CD14-positive monocyte (primary cell): ENCODE measurements around the gene KCNJ16. TPM values are rescaled to one million over a fixed set of nuclear protein-coding genes. Genes with fewer than 3 reads are reported as not detected.

Source experiments
- DNase-seq, 3 donors: peaks; one replicate each; pipeline ENCODE4 v3.0.0-alpha.2; 2011 to 2022
- H2AFZ ChIP-seq: 2 replicates; pipeline ENCODE4 v1.6.0; 2012; ENCODE audit warnings: mild to moderate bottlenecking, low read depth, low read length, inconsistent platforms; ENCODE audit not compliant: insufficient read depth, poor library complexity, severe bottlenecking
- H3K27ac ChIP-seq, 2 donors: 1 replicate in 1 of 2; 2 replicates in 1 of 2; pipeline ENCODE4 v1.5.1; 2012 to 2013; ENCODE audit warnings: low read length in 2 of 2, control low read depth in 1 of 2, inconsistent platforms in 1 of 2, low read depth in 1 of 2, mild to moderate bottlenecking in 1 of 2
- H3K27me3 ChIP-seq, 2 donors: one replicate each; pipeline versions ENCODE4 v1.6.0 to v1.6.1; 2011 to 2013; ENCODE audit warnings: low read length in 2 of 2; ENCODE audit not compliant: control insufficient read depth in 2 of 2, insufficient read depth in 2 of 2
- H3K36me3 ChIP-seq, 2 donors: replicated peaks in 1 of 2; 1 replicate in 1 of 2; 2 replicates in 1 of 2; pipeline versions ENCODE4 v1.5.1 to v1.6.1; 2012 to 2013; ENCODE audit warnings: low read length in 2 of 2, control low read depth in 1 of 2, inconsistent platforms in 1 of 2, mild to moderate bottlenecking in 1 of 2; ENCODE audit not compliant: insufficient read depth in 2 of 2, control insufficient read depth in 1 of 2
- H3K4me1 ChIP-seq, 2 donors: 1 replicate in 1 of 2; 2 replicates in 1 of 2; pipeline versions ENCODE4 v1.5.1 to v1.6.1; 2012 to 2013; ENCODE audit warnings: low read length in 2 of 2, control low read depth in 1 of 2, inconsistent platforms in 1 of 2, mild to moderate bottlenecking in 1 of 2, moderate library complexity in 1 of 2; ENCODE audit not compliant: insufficient read depth in 2 of 2, control insufficient read depth in 1 of 2
- H3K4me2 ChIP-seq: replicated peaks from 2 replicates; pipeline ENCODE3; 2012; ENCODE audit warnings: low read length, moderate library complexity, mild to moderate bottlenecking; ENCODE audit not compliant: poor library complexity, severe bottlenecking; ENCODE audit errors: extremely low read depth
- H3K4me3 ChIP-seq, 3 experiments: fragments of 200-600 bp in 1 of 3; sonication (generic) in 1 of 3; replicated peaks in 1 of 3; 1 replicate in 2 of 3; 2 replicates in 1 of 3; pipeline ENCODE4 v1.5.1; 2011 to 2013; ENCODE audit warnings: low read length in 3 of 3, mild to moderate bottlenecking in 3 of 3, control low read depth in 2 of 3, low read depth in 2 of 3, inconsistent platforms in 1 of 3, moderate library complexity in 1 of 3
- H3K79me2 ChIP-seq: 2 replicates; pipeline ENCODE4 v1.6.0; 2012; ENCODE audit warnings: mild to moderate bottlenecking, control low read depth, inconsistent platforms, low read length, moderate library complexity; ENCODE audit not compliant: insufficient read depth
- H3K9ac ChIP-seq: 2 replicates; pipeline ENCODE4 v1.6.0; 2017; ENCODE audit warnings: low read length, mild to moderate bottlenecking; ENCODE audit not compliant: insufficient read depth, poor library complexity, severe bottlenecking
- H3K9me3 ChIP-seq, 2 donors: replicated peaks in 1 of 2; 1 replicate in 1 of 2; 2 replicates in 1 of 2; pipeline versions ENCODE4 v1.5.1 to v1.6.1; 2012 to 2013; ENCODE audit warnings: low read length in 2 of 2, control low read depth in 1 of 2; ENCODE audit not compliant: control insufficient read depth in 1 of 2, insufficient read depth in 1 of 2
- H4K20me1 ChIP-seq: 2 replicates; pipeline ENCODE4 v1.6.0; 2012; ENCODE audit warnings: mild to moderate bottlenecking, low read length, control low read depth, moderate library complexity; ENCODE audit not compliant: insufficient read depth
- H3K27ac Mint-ChIP-seq, 7 donors: one replicate each; pipeline ENCODE4 v1.8.0; 2020; ENCODE audit warnings: mild to moderate bottlenecking in 7 of 7, mixed read lengths in 7 of 7, moderate library complexity in 6 of 7, inconsistent platforms in 2 of 7
- H3K27me3 Mint-ChIP-seq, 3 donors: one replicate each; pipeline ENCODE4 v1.8.0; 2021 to 2022; ENCODE audit warnings: low read depth in 3 of 3, mild to moderate bottlenecking in 3 of 3, mixed read lengths in 3 of 3, moderate library complexity in 3 of 3, inconsistent platforms in 1 of 3
- H3K36me3 Mint-ChIP-seq, 2 donors: one replicate each; pipeline ENCODE4 v1.8.0; 2020; ENCODE audit warnings: mixed read lengths in 2 of 2, inconsistent platforms in 1 of 2, mild to moderate bottlenecking in 1 of 2
- H3K4me1 Mint-ChIP-seq: one replicate; pipeline ENCODE4 v1.8.0; 2020; ENCODE audit warnings: mild to moderate bottlenecking, mixed read lengths
- H3K4me3 Mint-ChIP-seq, 2 donors: one replicate each; pipeline ENCODE4 v1.8.0; 2020; ENCODE audit warnings: mild to moderate bottlenecking in 2 of 2, mixed read lengths in 2 of 2, moderate library complexity in 1 of 2
- H3K9me3 Mint-ChIP-seq, 7 donors: one replicate each; pipeline ENCODE4 v1.8.0; 2020 to 2022; ENCODE audit warnings: mixed read lengths in 7 of 7, mild to moderate bottlenecking in 6 of 7, moderate library complexity in 6 of 7, inconsistent platforms in 2 of 7
- WGBS: methylation state at CpG from one replicate; pipeline ENCODE4 v1.1.5; 2013; ENCODE audit warnings: missing lambda C conversion rate; ENCODE audit not compliant: insufficient coverage; 5-methylcytosine and 5-hydroxymethylcytosine counted together
- intact Hi-C, 2 donors: fragments of 100-400 bp; cut with micrococcal nuclease; formaldehyde crosslinking; loops; one replicate each; pipeline versions ENCODE4 v1.15.0 to v1.15.1; 2023
- polyA plus RNA-seq, 3 donors: library from polyadenylated mRNA; depleted of rRNA in 1 of 3; unstranded in 2 of 3; stranded (reverse) in 1 of 3; fragments of 300-500 nt in 2 of 3; fragments of >200 nt in 1 of 3; fragmentation: Illumina TruSeq in 2 of 3; gene quantifications; 1 replicate in 2 of 3; 2 replicates in 1 of 3; pipeline ENCODE4 v1.2.3, GENCODE V29; 2012 to 2021
- TF ChIP-seq, protein P1 (sequence below): fragments of 200-600 bp; IDR thresholded peaks from one replicate; pipeline ENCODE4 v1.8.0; 2022; ENCODE audit warnings: antibody characterized with exemption, mild to moderate bottlenecking

Gene KCNJ16
- polyA plus RNA-seq, 3 donors = not detected

DNA sequence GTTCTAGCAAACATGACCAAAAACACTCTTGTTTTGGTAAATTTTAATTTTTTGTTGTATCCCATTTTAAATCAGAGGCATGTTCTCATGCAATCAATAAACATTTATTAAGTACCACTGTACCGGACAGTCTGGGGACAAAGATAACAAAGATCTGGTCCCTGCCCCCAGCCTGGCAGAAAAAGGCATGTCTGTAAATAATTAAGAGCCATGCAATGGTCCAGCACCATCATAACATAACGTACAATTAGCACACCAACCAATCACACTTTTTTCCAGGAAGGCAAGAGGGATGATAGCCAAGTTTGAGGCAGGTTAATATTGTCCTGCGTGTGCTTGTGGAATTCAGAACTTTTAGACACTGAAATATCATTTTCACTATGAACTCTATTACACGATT lies 3.5 kb downstream of the KCNJ16 start:
- Mint-ChIP-seq H3K9me3 (no peaks in the 10 kb centered on the region), H3K4me1 (peaks cover 8% of the 10 kb centered on the region), H3K36me3 (no peaks in the 10 kb centered on the region), H3K27me3 (peaks cover 0 to 2% (median 0%) of the 10 kb centered on the region in 3 donors), H3K27ac (no peak overlapping the region), H3K4me3 (no peak overlapping the region)
- no CpG with 5 or more reads among the region's 4 CpGs for WGBS
- no peak overlapping the region for H3K4me3 ChIP-seq
- H3K27me3 ChIP-seq = no peaks in the 10 kb centered on the region
- H3K4me1 ChIP-seq = peaks cover 0 to under 1% of the 10 kb centered on the region in 2 donors
- DNase-seq = no peak
- TF ChIP-seq, protein P1, sequence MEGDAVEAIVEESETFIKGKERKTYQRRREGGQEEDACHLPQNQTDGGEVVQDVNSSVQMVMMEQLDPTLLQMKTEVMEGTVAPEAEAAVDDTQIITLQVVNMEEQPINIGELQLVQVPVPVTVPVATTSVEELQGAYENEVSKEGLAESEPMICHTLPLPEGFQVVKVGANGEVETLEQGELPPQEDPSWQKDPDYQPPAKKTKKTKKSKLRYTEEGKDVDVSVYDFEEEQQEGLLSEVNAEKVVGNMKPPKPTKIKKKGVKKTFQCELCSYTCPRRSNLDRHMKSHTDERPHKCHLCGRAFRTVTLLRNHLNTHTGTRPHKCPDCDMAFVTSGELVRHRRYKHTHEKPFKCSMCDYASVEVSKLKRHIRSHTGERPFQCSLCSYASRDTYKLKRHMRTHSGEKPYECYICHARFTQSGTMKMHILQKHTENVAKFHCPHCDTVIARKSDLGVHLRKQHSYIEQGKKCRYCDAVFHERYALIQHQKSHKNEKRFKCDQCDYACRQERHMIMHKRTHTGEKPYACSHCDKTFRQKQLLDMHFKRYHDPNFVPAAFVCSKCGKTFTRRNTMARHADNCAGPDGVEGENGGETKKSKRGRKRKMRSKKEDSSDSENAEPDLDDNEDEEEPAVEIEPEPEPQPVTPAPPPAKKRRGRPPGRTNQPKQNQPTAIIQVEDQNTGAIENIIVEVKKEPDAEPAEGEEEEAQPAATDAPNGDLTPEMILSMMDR = no peak
- no peaks in the 10 kb centered on the region for H4K20me1 ChIP-seq
- H3K9me3 ChIP-seq = no peaks in the 10 kb centered on the region
- no peaks in the 10 kb centered on the region for H3K79me2 ChIP-seq
- H3K36me3 ChIP-seq = no peaks in the 10 kb centered on the region
- H3K4me2 ChIP-seq = no peak overlapping the region
- no peak overlapping the region for H2AFZ ChIP-seq
- H3K9ac ChIP-seq = no peak overlapping the region
- H3K27ac ChIP-seq = no peak overlapping the region
- intact Hi-C loops = no loop called here

DNA sequence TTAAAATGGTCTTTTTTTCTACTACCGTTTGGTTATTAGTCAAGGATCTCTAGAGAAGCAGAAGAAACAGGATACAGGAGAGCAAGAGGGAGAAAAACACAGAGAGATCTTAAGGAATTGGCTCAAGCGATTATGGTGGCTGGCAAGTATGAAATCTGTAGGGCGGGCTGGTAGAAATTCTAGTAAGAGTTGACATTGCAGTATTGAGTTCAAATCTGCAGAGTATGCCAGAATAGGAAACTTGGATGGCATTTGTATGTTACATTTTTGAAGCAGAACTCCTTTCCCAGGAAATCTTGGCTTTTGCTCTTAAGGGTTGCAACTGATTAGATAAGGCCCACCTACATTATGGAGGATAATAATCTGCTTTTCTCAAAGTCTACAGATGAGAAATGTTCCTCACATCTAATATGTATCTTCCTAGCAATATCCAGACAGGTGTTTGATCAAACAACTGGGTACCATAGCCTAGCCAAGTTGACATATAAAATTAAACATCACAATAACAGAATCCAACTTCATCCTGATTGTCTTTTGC lies 4.0 kb downstream of the KCNJ16 start:
- 100% methylated on average over 2 of the region's 3 CpGs for WGBS
- Histone ChIP-seq H3K9me3 (no peaks in the 10 kb centered on the region), H3K4me3 (no peak overlapping the region), H3K4me1 (no peaks in the 10 kb centered on the region), H3K27ac (no peak overlapping the region), H3K9ac (no peak overlapping the region), H3K27me3 (no peaks in the 10 kb centered on the region), H3K4me2 (no peak overlapping the region), H3K36me3 (no peaks in the 10 kb centered on the region), H4K20me1 (no peaks in the 10 kb centered on the region), H3K79me2 (no peaks in the 10 kb centered on the region), H2AFZ (no peak overlapping the region)
- Mint-ChIP-seq H3K4me1 (peaks cover 3% of the 10 kb centered on the region), H3K9me3 (no peaks in the 10 kb centered on the region), H3K27ac (no peak overlapping the region), H3K4me3 (no peak overlapping the region), H3K27me3 (peaks cover 0 to 2% (median 0%) of the 10 kb centered on the region in 3 donors), H3K36me3 (no peaks in the 10 kb centered on the region)
- TF ChIP-seq, protein P1 = no peak
- intact Hi-C loops = no loop called here
- DNase-seq = no peak
